ENCODE results near the gene DLGAP4.

The DLGAP4 gene

GRCh38 chr20:36305602-36306551, at the start of gene DLGAP4:
DLGAP4 (plus strand) TSS chr20:36306339; CDS start chr20:36431718, 125,379 bp downstream.
- peak in 18 of 56 donors; percentile 15 to 67 (median 38) for DNase-seq

GRCh38 chr20:36259177-36260061, 46.7 kb upstream of the DLGAP4 start:
- DNase-seq, result no peak

- DNase-seq, result no peak
Measured at GRCh38 chr20:36260316-36260715, 45.8 kb upstream of the DLGAP4 start.

GRCh38 chr20:36261389-36262105, 44.6 kb upstream of the DLGAP4 start:
- no peak for DNase-seq

GRCh38 chr20:36262440-36262839, 43.7 kb upstream of the DLGAP4 start:
- DNase-seq, result no peak

GRCh38 chr20:36264426-36265246, 41.5 kb upstream of the DLGAP4 start:
- no peak for DNase-seq

GRCh38 chr20:36266189-36266588, 40.0 kb upstream of the DLGAP4 start:
- no peak for DNase-seq

- DNase-seq, result peak in 24 of 56 donors; percentile 9 to 77 (median 34)
Measured at GRCh38 chr20:36267605-36268381, 38.3 kb upstream of the DLGAP4 start.

- DNase-seq, result peak in 13 of 56 donors; percentile 7 to 65 (median 22)
Measured at GRCh38 chr20:36268440-36269342, 37.4 kb upstream of the DLGAP4 start.

GRCh38 chr20:36269507-36269906, 36.6 kb upstream of the DLGAP4 start:
- DNase-seq, result no peak

- DNase-seq, result no peak
Measured at GRCh38 chr20:36270744-36271638, 35.1 kb upstream of the DLGAP4 start.

GRCh38 chr20:36271639-36272546, 34.2 kb upstream of the DLGAP4 start:
- no peak for DNase-seq

GRCh38 chr20:36272547-36273220, 33.5 kb upstream of the DLGAP4 start:
- DNase-seq, result no peak

- peak in 8 of 56 donors; percentile 10 to 40 (median 16) for DNase-seq
Measured at GRCh38 chr20:36273414-36274180, 32.5 kb upstream of the DLGAP4 start.

Measured in nucleus accumbens (tissue), 56 donors.